Measurements from ENCODE around the gene USP25.
"Not testable (repeated sequence)": the region's sequence is repeated elsewhere in the genome, so short reads cannot be mapped to it uniquely, and the experiment has no call there.

The USP25 gene

DNA sequence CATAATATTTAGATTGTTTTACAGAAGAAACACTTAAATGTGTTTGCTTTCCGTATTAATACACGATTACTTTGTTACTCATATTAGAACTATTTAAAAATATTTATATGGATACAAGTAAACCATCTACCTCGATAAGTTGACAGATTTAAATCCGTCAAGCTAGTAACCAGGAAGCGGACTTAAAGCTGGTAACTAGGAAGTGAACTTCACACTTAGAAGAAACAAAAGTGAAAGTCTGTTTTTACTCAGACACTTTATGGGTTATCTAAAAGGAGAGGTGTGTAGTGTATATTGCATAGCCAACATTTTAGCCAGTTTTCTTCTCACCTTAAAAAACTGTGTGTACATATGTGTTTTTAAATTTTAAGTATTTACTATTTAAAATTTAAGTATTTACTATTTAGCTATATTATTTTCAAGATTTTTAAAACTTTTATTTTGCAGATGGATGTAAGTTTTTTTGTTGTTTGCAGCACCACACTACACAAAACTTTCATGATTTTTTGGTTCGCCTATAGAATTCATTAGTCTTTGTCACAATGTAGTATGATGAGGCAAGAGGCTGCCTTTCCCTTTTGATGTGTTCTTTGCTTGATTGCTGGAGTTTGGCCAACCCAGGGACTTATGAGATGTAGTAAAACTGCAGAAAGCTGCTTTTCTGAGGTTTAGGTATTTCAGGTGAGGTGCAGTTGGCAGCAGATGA, 2.7 kb downstream of the USP25 start:
- peak; percentile 75 for DNase-seq

DNA sequence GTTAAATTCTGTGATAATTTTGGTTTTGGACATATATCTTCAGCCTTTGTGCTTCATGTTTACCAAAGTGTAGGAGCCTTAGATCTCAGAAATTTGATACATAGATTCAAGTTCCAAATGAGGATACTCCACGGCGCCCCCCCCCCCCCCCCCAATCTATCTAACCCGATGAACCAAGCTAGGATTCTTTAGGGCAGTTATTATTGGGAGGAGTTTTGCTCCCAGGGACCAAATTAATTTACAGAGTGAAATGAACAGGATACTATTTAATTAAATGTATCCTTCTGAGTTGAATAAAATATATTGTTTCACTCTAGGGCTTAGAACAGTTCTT, 3.2 kb downstream of the USP25 start:
- no peak for DNase-seq

DNA sequence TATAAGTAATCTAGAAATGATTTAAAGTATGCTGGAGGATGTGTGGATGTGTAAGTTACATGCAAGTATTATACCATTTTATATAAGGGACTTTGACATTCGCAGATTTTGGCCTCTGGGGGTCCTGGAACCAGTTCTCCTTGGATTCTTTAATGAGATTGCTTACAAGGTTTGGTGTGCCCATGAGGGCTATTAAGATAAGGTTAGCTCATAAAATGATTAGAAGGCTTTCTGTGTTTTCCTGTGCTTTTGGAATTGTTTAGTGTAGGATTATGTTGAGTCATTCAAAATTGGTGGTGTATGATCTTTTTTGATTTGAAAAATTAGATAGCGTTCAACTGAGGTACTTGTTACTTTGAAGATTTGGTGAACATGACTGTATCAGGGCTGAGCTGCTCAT, 5.6 kb downstream of the USP25 start:
- DNase-seq = no peak

DNA sequence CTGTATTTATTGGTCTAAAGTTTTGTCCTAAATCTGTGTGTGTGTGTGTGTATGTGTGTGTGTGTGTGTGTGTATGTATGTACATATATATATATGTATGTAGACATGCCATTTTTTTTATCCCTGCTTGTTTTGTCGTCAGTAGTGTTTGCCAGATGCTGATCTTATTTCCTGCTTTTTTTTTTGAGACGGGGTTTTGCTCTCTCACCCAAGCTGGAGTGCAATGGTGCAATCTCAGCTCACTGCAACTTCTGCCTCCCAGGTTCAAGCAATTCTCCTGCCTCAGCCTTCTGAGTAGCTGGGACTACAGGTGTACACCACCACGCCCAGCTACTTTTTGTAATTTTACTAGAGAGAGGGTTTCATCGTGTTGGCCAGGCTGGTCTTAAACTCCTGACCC, 6.1 kb downstream of the USP25 start:
- DNase-seq = not testable (repeated sequence)

DNA sequence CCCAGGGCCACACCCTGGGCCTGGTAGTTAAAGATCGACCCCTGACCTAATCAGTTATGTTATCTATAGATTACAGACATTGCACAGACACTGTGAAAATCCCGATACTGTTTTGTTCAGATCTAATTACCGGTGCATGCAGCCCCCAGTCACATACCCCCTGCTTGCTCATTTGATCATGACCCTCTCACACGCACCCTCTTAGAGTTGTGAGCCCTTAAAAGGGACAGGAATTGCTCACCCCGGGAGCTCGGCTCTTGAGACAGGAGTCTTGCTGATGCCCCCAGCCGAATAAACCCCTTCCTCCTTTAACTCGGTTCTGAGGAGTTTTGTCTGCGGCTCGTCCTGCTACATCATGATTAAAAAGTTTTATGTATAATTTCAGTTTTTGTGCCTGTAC, 9.0 kb downstream of the USP25 start:
- not testable (repeated sequence) for DNase-seq

DNA sequence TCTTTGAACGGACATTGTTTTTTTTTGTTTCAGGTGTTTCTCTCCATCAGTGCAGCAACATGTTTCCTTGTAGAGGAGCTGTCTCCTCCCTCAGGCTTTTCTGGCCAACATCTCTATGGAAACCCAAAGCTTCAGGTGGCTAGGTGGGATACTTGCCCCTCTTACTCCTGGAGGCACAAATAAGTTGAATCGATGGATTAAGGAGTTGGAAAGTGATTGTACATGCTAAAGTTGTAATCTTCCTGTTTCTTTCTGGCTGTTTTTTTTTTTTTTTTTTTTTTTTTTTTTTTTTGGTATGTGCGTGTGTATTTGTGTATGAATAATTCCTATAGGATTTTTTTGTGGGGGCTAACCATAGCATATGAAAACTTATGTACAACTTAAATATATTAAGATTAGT, 10.6 kb downstream of the USP25 start:
- DNase-seq = no peak

DNA sequence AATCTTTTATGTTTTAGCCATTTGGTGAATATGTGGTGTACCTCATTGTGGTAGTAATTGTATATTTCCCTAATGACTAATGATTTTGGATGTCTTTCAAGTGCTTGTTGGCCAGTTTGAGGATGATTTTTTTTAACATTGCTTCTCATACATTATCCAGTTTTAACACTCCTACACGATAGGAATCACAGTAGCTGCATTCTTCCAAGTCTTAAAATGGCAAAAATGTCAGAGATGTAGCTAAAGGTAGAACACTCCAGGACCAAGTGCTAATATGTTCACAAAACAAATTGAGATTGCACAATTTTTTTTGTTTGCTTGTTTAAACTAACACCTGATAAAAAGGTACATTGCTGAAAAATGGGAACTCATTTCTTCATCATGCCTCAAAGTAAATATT, 11.7 kb downstream of the USP25 start:
- DNase-seq = no peak

DNA sequence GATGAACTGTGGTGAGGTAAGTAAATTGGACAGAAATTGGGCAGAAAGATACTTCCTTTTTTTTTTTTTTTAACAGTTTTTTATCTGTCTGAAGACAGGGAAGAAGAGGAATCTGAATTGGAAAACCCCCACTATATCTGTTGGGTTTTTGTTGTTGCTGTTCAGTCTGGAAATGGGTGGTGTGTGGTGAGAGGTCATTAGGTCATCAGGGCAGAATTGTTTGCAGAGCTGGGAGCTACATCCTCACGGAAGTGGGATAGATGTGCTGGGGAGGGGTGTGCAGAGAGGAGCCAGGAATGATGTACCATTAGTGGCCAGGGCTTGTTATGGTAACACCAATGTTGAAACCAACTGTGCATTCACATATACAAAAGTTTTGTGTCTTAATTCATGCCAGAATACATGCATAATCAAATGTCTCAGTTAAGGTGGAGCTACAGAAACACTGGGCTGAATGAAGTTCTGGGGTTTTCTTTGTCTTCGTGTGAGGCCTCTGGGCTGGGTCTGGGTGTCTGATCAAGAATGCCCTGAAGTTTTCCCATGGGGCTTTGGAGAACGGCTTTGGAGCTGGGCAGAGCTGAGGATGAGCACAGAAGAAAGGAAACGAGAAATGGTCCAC, 12.4 kb downstream of the USP25 start:
- DNase-seq = no peak

DNA sequence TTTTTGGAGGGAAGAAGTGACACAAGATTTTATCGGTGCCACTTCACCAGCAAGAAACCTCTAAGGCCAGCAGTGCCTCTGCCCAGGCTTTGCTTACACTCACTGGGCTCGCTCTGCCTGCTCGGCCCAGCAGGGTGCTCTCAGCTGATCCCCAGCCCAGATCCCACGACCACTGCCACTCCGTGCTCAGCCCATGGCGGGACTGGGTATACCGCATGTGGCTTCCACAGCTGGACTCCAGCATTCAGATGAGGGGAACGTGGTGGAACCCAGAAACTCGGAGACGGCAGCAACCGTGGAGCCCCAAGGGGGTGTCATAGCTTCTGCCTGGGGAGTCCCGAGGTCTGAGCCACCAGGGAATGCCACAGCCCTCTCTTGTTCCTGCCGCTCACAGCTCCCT, 12.9 kb downstream of the USP25 start:
- DNase-seq = no peak

DNA sequence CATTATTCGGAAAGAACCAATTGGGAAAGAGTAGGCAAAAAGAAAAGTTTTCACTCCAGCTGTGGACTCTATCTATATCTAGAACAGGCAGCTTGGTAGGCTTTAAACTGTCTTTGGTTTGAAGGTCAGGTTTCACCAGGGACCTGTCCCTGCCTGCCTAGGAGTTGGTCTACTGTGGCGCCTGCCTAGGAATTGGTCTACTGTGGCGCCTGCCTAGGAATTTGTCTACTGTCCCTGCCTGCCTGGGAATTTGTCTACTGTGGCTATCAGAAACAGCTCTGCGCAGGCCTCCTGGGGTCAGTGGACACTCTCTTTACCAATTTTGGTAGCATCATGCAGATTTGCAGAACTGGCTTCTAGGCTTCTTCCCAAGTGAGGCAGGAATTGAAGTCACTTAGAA, 13.8 kb downstream of the USP25 start:
- no peak for DNase-seq

DNA sequence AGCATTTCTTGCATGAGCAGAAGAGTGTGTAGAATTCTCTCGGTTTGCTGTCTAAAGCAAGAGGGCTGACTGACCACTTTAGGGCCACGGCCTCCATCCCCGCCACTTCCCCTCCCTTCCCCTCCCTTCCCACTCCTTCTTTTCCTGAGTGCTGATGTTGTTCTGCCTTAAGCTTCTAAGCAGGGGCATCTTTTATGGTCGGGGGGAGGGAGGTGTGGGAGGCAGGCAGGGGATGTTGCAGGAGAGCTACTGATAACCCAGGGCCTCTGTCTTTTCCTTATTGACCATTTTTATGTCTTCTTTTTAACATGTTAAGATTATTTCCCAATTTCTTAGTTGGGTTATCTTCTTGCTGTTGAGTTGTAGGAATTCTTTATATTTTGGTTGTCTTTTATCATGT, 15.1 kb downstream of the USP25 start:
- DNase-seq = no peak

DNA sequence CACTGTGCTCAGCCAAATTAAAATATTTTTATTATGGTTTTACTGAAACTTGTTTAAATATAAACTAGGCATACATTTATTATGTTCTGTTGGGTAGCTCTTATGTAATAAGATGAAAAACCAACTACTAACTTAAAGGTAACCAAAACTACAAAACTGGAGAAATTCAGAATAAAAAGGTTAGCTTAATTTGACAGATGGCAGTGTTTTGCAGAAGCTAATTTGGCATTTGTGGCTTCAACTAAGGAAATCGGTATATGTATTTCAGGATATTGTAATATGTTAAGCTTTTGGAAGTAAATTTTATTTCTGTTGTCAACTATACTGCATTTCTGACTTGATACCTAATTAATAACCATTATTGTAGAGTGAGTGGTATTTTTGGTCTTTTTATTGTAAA, 18.8 kb downstream of the USP25 start:
- DNase-seq = no peak

DNA sequence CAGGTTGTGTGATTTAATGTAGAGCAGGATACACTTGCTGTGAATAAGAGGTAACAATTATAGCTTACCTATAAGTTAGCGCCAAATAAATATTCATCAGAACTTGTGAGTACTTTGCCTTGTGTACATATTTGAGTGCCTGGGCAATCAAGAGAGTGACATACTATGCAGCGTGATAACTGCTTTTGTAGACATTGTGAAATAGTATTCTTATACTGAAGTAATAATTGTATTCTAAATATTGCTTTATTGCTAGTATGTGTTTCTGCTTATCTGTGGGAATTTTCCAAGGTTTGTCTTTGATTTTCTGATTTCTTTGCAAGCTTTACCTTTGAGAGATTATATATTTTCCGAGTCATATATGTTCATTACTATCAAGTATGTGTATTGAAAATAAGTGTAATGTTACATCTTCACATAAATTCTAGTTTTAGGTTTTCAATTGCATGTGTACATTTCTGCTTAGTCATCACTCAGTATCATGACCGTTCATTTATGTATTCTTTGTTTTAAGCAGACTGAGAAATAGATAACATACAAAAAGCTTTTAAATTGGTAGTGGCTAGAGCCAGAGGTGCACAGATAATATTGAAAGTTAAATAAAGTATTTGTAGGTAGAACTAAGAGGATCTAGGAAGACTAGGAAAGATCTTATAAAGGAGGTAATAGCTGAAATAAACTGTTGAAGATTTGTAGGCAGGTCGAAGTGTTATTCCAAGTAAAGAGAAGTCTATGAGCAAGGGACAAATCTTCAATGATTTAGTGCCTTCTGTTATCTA, 19.5 kb downstream of the USP25 start:
- DNase-seq = no peak

DNA sequence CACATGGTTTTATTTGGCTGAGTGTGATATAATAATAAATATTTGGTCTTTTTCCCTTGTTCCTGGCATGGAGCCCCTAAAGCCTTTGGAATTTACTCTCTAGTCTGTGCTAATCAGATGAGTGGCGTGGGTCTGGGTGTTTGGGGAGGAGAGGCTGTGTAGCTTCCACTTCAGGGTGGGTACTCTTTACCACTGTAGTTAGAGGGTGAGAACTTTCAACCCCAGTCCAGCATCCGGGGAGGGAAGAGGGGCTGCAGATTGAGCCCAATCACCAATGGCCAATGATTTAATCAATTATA, 20.0 kb downstream of the USP25 start:
- no peak for DNase-seq

DNA sequence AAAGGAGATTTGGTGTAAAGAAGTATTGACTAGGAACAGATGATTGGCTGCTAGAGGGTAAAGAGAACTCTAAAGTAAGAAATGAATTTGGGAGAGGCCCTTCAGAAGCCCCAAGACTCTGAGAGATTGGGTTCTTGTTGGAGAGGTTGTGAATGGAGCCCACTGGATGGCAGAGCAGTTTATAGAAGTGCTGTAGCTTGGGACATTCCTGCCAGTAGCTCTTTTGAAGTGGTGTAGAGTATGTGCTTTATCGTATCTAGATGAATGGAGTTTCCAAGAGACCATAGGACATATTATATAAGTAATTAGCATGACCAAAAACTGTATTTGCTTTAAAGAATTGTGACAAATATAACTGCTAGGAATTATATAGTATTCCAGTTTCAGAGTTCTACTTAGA, 21.3 kb downstream of the USP25 start:
- DNase-seq = no peak

DNA sequence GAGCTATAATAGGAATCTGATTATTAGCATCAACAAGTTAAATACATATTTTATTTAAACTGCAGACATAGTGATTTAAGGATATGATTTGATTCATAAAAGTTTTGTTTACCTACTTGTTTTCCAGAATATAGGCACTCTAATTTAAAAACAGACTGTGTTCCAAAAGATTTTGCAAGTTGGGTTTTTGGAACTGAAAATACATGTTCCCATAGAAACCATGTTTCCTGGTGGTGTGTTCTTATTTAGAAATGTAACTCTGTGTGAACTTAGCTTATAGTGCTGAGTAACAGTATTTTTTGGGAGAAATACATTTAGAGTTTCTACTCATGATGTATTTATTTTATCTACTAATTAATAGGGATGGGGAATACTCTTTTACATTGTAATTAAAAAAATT, 21.8 kb downstream of the USP25 start:
- no peak for DNase-seq

DNA sequence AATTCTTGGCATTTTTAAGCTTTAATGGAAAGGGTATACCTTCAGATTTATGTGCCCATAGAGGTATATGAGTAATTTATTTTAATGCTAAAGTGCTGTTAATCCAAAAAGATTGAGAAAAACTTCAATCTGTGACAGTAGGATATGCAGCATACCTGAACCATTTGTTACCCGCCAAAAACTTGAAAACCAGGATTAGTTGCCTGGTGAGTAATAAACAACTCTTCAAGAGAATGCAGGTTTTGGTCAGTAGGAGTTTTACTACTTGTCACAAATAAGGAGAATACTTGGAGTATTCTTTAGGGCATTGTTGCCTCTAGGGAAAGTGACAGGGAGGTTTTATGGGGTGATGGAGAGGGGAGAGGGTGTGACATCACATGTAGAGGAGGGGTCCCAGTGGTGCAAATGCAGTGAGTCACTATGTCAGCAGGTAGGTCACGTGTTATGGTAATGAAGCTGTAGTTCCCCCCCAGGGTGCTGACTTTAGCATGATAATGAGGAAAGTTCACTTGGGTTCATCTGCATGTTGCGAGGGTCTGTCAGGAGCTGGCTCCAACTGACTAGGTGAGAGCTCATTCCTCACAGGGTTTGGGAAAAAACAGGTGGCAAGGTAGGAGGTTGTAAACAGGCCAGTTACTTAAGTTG, 23.1 kb downstream of the USP25 start:
- DNase-seq = no peak

DNA sequence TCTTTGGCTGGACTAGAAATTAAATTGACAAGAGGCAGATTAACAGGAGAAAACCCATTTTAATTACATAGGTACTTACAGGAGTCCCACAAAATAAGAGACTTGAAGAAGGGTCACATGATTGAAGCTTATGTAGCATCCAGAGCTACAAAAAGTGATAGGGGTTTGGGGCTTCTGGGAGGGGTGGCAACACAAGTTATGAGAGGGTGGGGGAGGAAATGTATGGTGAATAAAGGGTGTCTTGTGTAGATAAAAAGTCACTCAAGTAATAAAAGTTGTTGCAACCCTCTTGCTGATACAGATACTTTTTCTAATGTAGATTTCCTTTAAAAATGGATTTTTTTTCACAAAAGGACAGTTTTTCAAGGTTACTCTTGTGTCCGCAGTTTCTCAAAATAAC, 24.0 kb downstream of the USP25 start:
- no peak for DNase-seq

DNA sequence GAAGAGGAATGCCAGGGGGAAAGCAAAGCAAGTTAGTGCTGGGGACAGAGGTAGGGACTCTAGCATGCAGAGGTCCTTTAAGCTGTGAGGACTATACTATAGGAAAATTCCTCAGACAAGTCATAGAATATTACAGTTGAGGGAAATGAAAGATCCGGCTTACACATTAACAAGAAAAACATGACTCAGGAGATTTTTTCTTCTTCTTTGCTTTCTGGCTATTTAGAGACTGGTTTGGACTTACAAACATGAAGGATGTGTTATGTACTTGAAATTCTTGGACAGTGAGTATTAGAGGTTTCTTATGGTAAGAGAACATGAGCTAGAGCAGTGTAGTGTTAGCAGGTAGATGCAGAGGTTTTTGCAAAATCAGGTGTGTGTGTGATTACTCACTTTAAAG, 24.9 kb downstream of the USP25 start:
- no peak for DNase-seq

DNA sequence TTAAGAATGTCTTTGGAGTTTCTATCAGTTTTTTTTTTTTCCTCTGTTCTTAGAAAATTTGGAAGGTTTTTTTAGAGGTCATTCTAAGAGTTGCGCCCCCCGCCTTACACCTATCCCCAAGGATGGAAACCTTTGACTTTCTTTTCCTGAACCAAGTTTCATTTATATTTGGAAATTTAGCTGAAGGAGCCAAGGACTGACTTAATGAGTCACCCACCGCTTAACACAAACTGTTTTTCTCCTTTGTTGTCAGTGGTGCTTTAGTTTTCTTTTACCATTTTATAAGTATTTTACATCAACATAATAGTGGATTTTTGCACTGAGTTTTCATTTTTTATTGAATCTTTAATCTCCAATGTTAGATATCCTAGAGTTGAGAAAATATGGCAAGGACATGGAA, 25.3 kb downstream of the USP25 start:
- no peak for DNase-seq

DNA sequence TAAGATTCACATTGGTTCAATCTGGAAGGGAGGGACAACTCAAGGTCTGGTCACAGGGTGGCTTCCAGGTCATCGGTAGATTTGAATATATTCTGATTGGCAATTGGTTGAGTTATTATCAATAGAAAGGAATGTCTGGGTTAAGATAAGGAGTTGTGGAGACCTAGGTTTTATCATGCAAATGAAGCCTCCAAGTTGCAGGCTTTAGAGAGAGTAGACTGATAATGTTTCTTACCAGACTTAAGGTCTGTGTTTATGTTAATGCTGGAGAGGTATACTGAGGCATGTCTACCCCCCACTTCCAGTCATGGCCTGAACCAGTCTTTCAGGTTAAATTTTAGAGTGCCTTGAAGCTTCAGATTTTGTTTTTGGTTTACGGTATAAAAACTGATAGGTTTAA, 29.7 kb downstream of the USP25 start:
- DNase-seq = no peak

DNA sequence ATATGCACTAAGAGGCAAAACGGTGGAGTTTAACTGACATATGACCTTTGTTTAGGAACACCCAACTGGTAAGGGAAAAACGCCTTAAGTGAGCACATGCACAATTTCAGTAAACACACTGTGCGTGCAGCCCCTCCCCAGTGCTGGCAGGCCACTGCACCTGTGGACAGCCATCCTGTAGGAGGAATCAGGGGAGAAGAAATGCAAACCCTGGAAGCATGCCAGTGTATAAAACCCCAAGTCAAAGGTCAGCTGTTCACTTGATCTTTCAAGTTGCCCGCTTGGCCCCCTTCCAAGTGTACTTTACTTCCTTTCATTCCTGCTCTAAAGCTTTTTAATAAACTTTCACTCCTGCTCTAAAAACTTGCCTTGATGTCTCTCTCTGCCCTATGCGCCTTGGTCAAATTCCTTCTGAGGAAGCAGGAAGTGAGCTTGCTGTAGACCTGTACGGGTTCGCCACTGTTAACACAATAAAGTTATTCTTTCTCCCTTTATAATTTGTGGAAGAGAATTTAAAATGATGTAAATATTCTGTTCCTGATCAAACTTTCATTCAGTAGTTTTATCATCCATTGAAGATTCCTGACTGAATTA, 31.8 kb downstream of the USP25 start:
- no peak for DNase-seq

DNA sequence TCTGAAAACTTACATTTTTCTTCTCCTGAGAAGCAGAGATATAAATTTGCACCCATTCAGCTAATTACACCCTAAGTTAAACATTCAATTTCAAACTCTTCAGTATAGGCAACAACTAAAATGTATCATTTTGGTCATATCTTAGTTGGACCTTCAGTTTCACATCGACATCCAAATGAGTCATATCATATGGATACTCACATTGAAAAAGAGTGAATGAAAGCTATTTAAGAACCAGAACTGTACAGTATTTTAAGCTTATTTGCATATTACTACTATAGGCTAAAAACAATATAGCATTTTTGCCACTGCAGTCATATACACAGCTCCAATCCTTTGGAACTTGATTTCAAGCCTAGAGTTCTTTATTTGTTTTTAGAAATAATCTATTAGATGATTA, 33.6 kb downstream of the USP25 start:
- peak; percentile 5 for DNase-seq

DNA sequence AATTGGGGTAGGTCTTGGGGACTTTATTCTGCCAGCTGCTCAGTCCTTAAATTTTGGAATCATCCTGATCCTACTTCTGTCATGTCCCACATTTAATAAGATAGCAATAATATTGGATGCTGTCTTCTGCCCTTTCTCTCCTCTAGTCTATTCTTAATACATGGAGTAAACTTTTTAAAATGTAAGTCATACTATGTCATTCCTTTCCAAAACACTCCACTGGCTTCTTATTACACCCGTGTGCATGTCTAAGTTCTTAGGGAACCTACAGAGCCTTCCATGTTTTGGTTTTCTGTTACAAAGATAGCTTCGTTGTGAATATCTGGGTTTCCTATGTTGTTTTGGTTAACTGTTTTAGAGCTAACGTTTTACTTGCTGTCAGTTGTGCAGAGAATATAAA, 35.1 kb downstream of the USP25 start:
- no peak for DNase-seq
